Mesenchymal stem cell (in vitro differentiated cells and primary cell): ENCODE data around the gene PRKG1.

Experiments
- DNase-seq: peaks from one replicate; pipeline ENCODE4 v3.0.0-alpha.2; 2013
- H2AFZ ChIP-seq: one replicate; pipeline ENCODE4 v1.6.1; 2013; ENCODE audit warnings: low read depth, mild to moderate bottlenecking, control low read depth, inconsistent platforms, low read length, moderate library complexity
- H2AK5ac ChIP-seq: 2 replicates; pipeline ENCODE4 v1.6.1; 2013; ENCODE audit warnings: low read length, moderate library complexity, mild to moderate bottlenecking, inconsistent platforms; ENCODE audit not compliant: severe bottlenecking
- H2BK120ac ChIP-seq: one replicate; pipeline ENCODE4 v1.6.1; 2013; ENCODE audit warnings: low read depth, mild to moderate bottlenecking, inconsistent platforms, low read length, moderate library complexity
- H2BK12ac ChIP-seq, 2 experiments: one replicate each; pipeline ENCODE4 v1.6.1; 2013; ENCODE audit warnings: inconsistent platforms in 2 of 2, low read length in 2 of 2, mild to moderate bottlenecking in 2 of 2, moderate library complexity in 2 of 2, control low read depth in 1 of 2
- H2BK15ac ChIP-seq: one replicate; pipeline ENCODE4 v1.6.1; 2013; ENCODE audit warnings: mild to moderate bottlenecking, low read depth, inconsistent platforms; ENCODE audit not compliant: poor library complexity, severe bottlenecking
- H2BK5ac ChIP-seq: 2 replicates; pipeline ENCODE4 v1.6.1; 2013; ENCODE audit warnings: low read depth, mild to moderate bottlenecking, low read length, control low read depth, inconsistent platforms; ENCODE audit not compliant: poor library complexity, severe bottlenecking
- H3K14ac ChIP-seq, 2 experiments: one replicate each; pipeline ENCODE4 v1.6.1; 2013; ENCODE audit warnings: inconsistent platforms in 2 of 2, low read length in 2 of 2, control low read depth in 1 of 2, mild to moderate bottlenecking in 1 of 2, moderate library complexity in 1 of 2
- H3K18ac ChIP-seq, 2 experiments: one replicate each; pipeline ENCODE4 v1.6.1; 2013; ENCODE audit warnings: inconsistent platforms in 2 of 2, low read length in 2 of 2, control low read depth in 1 of 2, low read depth in 1 of 2, mild to moderate bottlenecking in 1 of 2
- H3K23ac ChIP-seq, 2 experiments: one replicate each; pipeline ENCODE4 v1.6.1; 2013; ENCODE audit warnings: inconsistent platforms in 2 of 2, low read length in 2 of 2, mild to moderate bottlenecking in 2 of 2, moderate library complexity in 2 of 2, control low read depth in 1 of 2
- H3K27ac ChIP-seq: 2 replicates; pipeline ENCODE4 v1.5.1; 2013; ENCODE audit warnings: mild to moderate bottlenecking, moderate library complexity, low read length, control low read depth, inconsistent platforms; ENCODE audit not compliant: poor library complexity, severe bottlenecking
- H3K27me3 ChIP-seq, 2 experiments: 2 replicates each; pipeline versions ENCODE4 v1.6.1 to v1.7.0; 2013; ENCODE audit warnings: low read length in 2 of 2, mild to moderate bottlenecking in 2 of 2, moderate library complexity in 2 of 2, control low read depth in 1 of 2, inconsistent platforms in 1 of 2; ENCODE audit not compliant: control insufficient read depth in 1 of 2, insufficient read depth in 1 of 2
- H3K36me3 ChIP-seq, 2 experiments: 2 replicates each; pipeline versions ENCODE4 v1.6.1 to v1.7.0; 2013; ENCODE audit warnings: low read length in 2 of 2, control low read depth in 1 of 2, inconsistent platforms in 1 of 2, low read depth in 1 of 2, mild to moderate bottlenecking in 1 of 2; ENCODE audit not compliant: insufficient read depth in 2 of 2, control insufficient read depth in 1 of 2
- H3K4ac ChIP-seq, 2 experiments: one replicate each; pipeline ENCODE4 v1.6.1; 2013; ENCODE audit warnings: inconsistent platforms in 2 of 2, low read length in 2 of 2, mild to moderate bottlenecking in 2 of 2, moderate library complexity in 2 of 2, control low read depth in 1 of 2, low read depth in 1 of 2
- H3K4me1 ChIP-seq: 2 replicates; pipeline ENCODE4 v1.6.1; 2013; ENCODE audit warnings: low read depth, low read length, control low read depth; ENCODE audit not compliant: control insufficient read depth, insufficient read depth
- H3K4me2 ChIP-seq: 2 replicates; pipeline ENCODE4 v1.6.1; 2013; ENCODE audit warnings: low read length, mild to moderate bottlenecking, inconsistent platforms; ENCODE audit not compliant: poor library complexity, severe bottlenecking
- H3K4me3 ChIP-seq, 2 experiments: 2 replicates each; pipeline versions ENCODE4 v1.5.1 to v1.7.0; 2013; ENCODE audit warnings: low read length in 2 of 2, mild to moderate bottlenecking in 2 of 2, control low read depth in 1 of 2, low read depth in 1 of 2; ENCODE audit not compliant: insufficient read depth in 1 of 2
- H3K79me1 ChIP-seq: replicated peaks from 2 replicates; pipeline ENCODE4 v1.6.1; 2013; ENCODE audit warnings: mild to moderate bottlenecking, control low read depth, low read length, inconsistent platforms; ENCODE audit not compliant: poor library complexity, severe bottlenecking
- H3K9ac ChIP-seq: 2 replicates; pipeline ENCODE4 v1.7.0; 2013; ENCODE audit warnings: mild to moderate bottlenecking, low read length, moderate library complexity
- H3K9me3 ChIP-seq: 2 replicates; pipeline ENCODE4 v1.7.0; 2013; ENCODE audit warnings: mild to moderate bottlenecking, low read length; ENCODE audit not compliant: control insufficient read depth
- H4K8ac ChIP-seq: one replicate; pipeline ENCODE4 v1.6.1; 2013; ENCODE audit warnings: inconsistent platforms, mild to moderate bottlenecking, low read length, moderate library complexity
- H4K91ac ChIP-seq: one replicate; pipeline ENCODE4 v1.6.1; 2013; ENCODE audit warnings: mild to moderate bottlenecking, low read length, inconsistent platforms
- WGBS: methylation state at CpG from one replicate; pipeline ENCODE4 v1.1.7; 2013; ENCODE audit warnings: mixed read lengths; 5-methylcytosine and 5-hydroxymethylcytosine counted together

Gene PRKG1

GRCh38 chr10:51583976-51584375, 509.7 kb downstream of the PRKG1 start:
- no peaks in the 10 kb centered on the region for H3K79me1 ChIP-seq
- no peaks in the 10 kb centered on the region for H3K36me3 ChIP-seq
- no peak overlapping the region for H3K14ac ChIP-seq
- peaks cover 6% of the 10 kb centered on the region for H3K9me3 ChIP-seq
- no peak overlapping the region for H3K27ac ChIP-seq
- no peak overlapping the region for H4K8ac ChIP-seq
- H2BK15ac ChIP-seq, result no peak overlapping the region
- H2BK5ac ChIP-seq, result no peak overlapping the region
- no peak overlapping the region for H3K4ac ChIP-seq
- H3K4me1 ChIP-seq, result no peaks in the 10 kb centered on the region
- no peak overlapping the region for H2AFZ ChIP-seq
- no peaks in the 10 kb centered on the region for H3K27me3 ChIP-seq
- no peak overlapping the region for H2BK120ac ChIP-seq
- H3K23ac ChIP-seq, result no peak overlapping the region
- H4K91ac ChIP-seq, result no peak overlapping the region
- DNase-seq, result no peak
- H2BK12ac ChIP-seq, result no peak overlapping the region
- no peak overlapping the region for H2AK5ac ChIP-seq
- no peak overlapping the region for H3K4me3 ChIP-seq
- H3K4me2 ChIP-seq, result no peak overlapping the region
- H3K9ac ChIP-seq, result no peak overlapping the region
- H3K18ac ChIP-seq, result no peak overlapping the region

- no peak overlapping the region for H3K4me2 ChIP-seq
These were observed 511.5 kb downstream of the PRKG1 start for GRCh38 chr10:51585742-51586141.

GRCh38 chr10:51588984-51589383, 514.7 kb downstream of the PRKG1 start:
- H3K23ac ChIP-seq, result no peak overlapping the region
- no peak for DNase-seq
- H4K8ac ChIP-seq, result no peak overlapping the region
- no peak overlapping the region for H3K9ac ChIP-seq
- no peak overlapping the region for H3K4me2 ChIP-seq
- no peak overlapping the region for H3K4me3 ChIP-seq
- no peak overlapping the region for H2BK5ac ChIP-seq
- WGBS, result 100% methylated on average over 1 of the region's 1 CpG
- no peaks in the 10 kb centered on the region for H3K9me3 ChIP-seq
- no peak overlapping the region for H4K91ac ChIP-seq
- no peaks in the 10 kb centered on the region for H3K36me3 ChIP-seq
- no peak overlapping the region for H3K27ac ChIP-seq
- H2BK15ac ChIP-seq, result no peak overlapping the region
- no peak overlapping the region for H3K14ac ChIP-seq
- H3K4me1 ChIP-seq, result no peaks in the 10 kb centered on the region
- H3K18ac ChIP-seq, result no peak overlapping the region
- no peak overlapping the region for H2AFZ ChIP-seq
- no peaks in the 10 kb centered on the region for H3K79me1 ChIP-seq
- H3K27me3 ChIP-seq, result no peaks in the 10 kb centered on the region
- no peak overlapping the region for H3K4ac ChIP-seq
- H2BK120ac ChIP-seq, result no peak overlapping the region
- H2BK12ac ChIP-seq, result no peak overlapping the region
- H2AK5ac ChIP-seq, result no peak overlapping the region

More at GRCh38 chr10:51585742-51586141, 511.5 kb downstream of the PRKG1 start:
- Histone ChIP-seq H3K79me1 (no peaks in the 10 kb centered on the region), H3K27ac (no peak overlapping the region), H3K4me1 (no peaks in the 10 kb centered on the region), H3K23ac (no peak overlapping the region), H3K27me3 (no peaks in the 10 kb centered on the region), H2BK120ac (no peak overlapping the region), H4K91ac (no peak overlapping the region), H2BK5ac (no peak overlapping the region), H3K4ac (no peak overlapping the region), H3K36me3 (no peaks in the 10 kb centered on the region), H3K9ac (no peak overlapping the region), H3K14ac (no peak overlapping the region), H2BK12ac (no peak overlapping the region), H2AK5ac (no peak overlapping the region), H2AFZ (no peak overlapping the region), H3K9me3 (peaks cover 4% of the 10 kb centered on the region), H4K8ac (no peak overlapping the region), H3K4me3 (no peak overlapping the region), H3K18ac (no peak overlapping the region), H2BK15ac (no peak overlapping the region)
- WGBS, result 85% methylated on average over 3 of the region's 7 CpGs
- DNase-seq, result no peak

- 38% methylated on average over 1 of the region's 2 CpGs for WGBS
These were observed 516.5 kb downstream of the PRKG1 start for GRCh38 chr10:51590818-51591217.

More at GRCh38 chr10:51590818-51591217, 516.5 kb downstream of the PRKG1 start:
- H3K9ac ChIP-seq, result no peak overlapping the region
- no peak overlapping the region for H2BK5ac ChIP-seq
- no peak overlapping the region for H3K18ac ChIP-seq
- no peaks in the 10 kb centered on the region for H3K79me1 ChIP-seq
- H4K8ac ChIP-seq, result no peak overlapping the region
- no peak overlapping the region for H3K4me2 ChIP-seq
- no peak overlapping the region for H3K4ac ChIP-seq
- no peak overlapping the region for H2AFZ ChIP-seq
- no peak overlapping the region for H3K27ac ChIP-seq
- no peak overlapping the region for H2AK5ac ChIP-seq
- H3K27me3 ChIP-seq, result no peaks in the 10 kb centered on the region
- H3K14ac ChIP-seq, result no peak overlapping the region
- no peak overlapping the region for H2BK12ac ChIP-seq
- no peak overlapping the region for H2BK120ac ChIP-seq
- DNase-seq, result no peak
- H3K4me3 ChIP-seq, result no peak overlapping the region
- H3K4me1 ChIP-seq, result no peaks in the 10 kb centered on the region
- H3K36me3 ChIP-seq, result no peaks in the 10 kb centered on the region
- H2BK15ac ChIP-seq, result no peak overlapping the region
- H3K9me3 ChIP-seq, result no peaks in the 10 kb centered on the region
- H3K23ac ChIP-seq, result no peak overlapping the region
- no peak overlapping the region for H4K91ac ChIP-seq
